Measurements from ENCODE around the gene LIME1. TPM values are rescaled to one million over a fixed set of nuclear protein-coding genes. Genes with fewer than 3 reads are reported as not detected.

Gene LIME1
- total and polyA plus RNA-seq, 7 donors = 1.7 to 5.1 (median 3.1) TPM

- ATAC-seq = no peak
Measured at GRCh38 chr20:63783970-63784369, 47.5 kb downstream of the LIME1 start.

GRCh38 chr20:63785691-63786131 is 49.2 kb downstream of the LIME1 start:
- no peaks in the 10 kb centered on the region for H3K9me3 ChIP-seq
- 69 to 73% (median 69%) methylated on average over 14 of the region's 14 CpGs for WGBS, 3 donors
- intact Hi-C loops (cut with DNase I) = loop anchor here (1.0 to 5.0 kb wide), 2 partner anchors 79 to 187 kb away; no protein-coding TSS in a partner anchor
- no peak for DNase-seq
- H3K4me1 ChIP-seq = no peaks in the 10 kb centered on the region
- TF ChIP-seq CTCF (IDR thresholded peaks at IDR 0.05) = no peak
- H3K27ac ChIP-seq = no peak overlapping the region
- no peak overlapping the region for H3K4me3 ChIP-seq
- no peaks in the 10 kb centered on the region for H3K27me3 ChIP-seq (ENCODE audit: insufficient read depth in 3 of 3, low read length in 2 of 3)
- H3K36me3 ChIP-seq (ENCODE audit: insufficient read depth in 1 of 2, low read depth in 1 of 2) = peaks cover 0 to 13% of the 10 kb centered on the region in 2 donors
- no peak for ATAC-seq

More at GRCh38 chr20:63783970-63784369, 47.5 kb downstream of the LIME1 start:
- 80 to 88% (median 87%) methylated on average over 16 of the region's 16 CpGs for WGBS, 3 donors
- H3K9me3 ChIP-seq = no peaks in the 10 kb centered on the region
- no peaks in the 10 kb centered on the region for H3K36me3 ChIP-seq (ENCODE audit: insufficient read depth in 1 of 2, low read depth in 1 of 2)
- intact Hi-C loops (cut with DNase I) = no loop called here
- DNase-seq = no peak
- no peak for TF ChIP-seq CTCF (IDR thresholded peaks at IDR 0.05)
- H3K27ac ChIP-seq = no peak overlapping the region
- no peaks in the 10 kb centered on the region for H3K27me3 ChIP-seq (ENCODE audit: insufficient read depth in 3 of 3, low read length in 2 of 3)
- no peaks in the 10 kb centered on the region for H3K4me1 ChIP-seq
- H3K4me3 ChIP-seq = no peak overlapping the region

GRCh38 chr20:63787302-63787701 is 50.8 kb downstream of the LIME1 start:
- Histone ChIP-seq H3K4me1 (no peaks in the 10 kb centered on the region), H3K9me3 (no peaks in the 10 kb centered on the region), H3K36me3 (ENCODE audit: insufficient read depth in 1 of 2, low read depth in 1 of 2) (peaks cover 0 to 13% of the 10 kb centered on the region in 2 donors), H3K4me3 (no peak overlapping the region), H3K27me3 (ENCODE audit: insufficient read depth in 3 of 3, low read length in 2 of 3) (no peaks in the 10 kb centered on the region), H3K27ac (no peak overlapping the region)
- intact Hi-C loops (cut with DNase I) = loop anchor here (5.0 kb wide), 1 partner anchor 185 kb away; no protein-coding TSS in a partner anchor
- TF ChIP-seq CTCF (IDR thresholded peaks at IDR 0.05) = no peak
- 71 to 79% (median 75%) methylated on average over 11 of the region's 11 CpGs for WGBS, 3 donors
- DNase-seq (no peak), ATAC-seq (no peak)

GRCh38 chr20:63787749-63788148 is 51.3 kb downstream of the LIME1 start:
- H3K27me3 ChIP-seq (ENCODE audit: insufficient read depth in 3 of 3, low read length in 2 of 3) = no peaks in the 10 kb centered on the region
- intact Hi-C loops (cut with DNase I) = loop anchor here (5.0 kb wide), 1 partner anchor 185 kb away; no protein-coding TSS in a partner anchor
- no peak overlapping the region for H3K4me3 ChIP-seq
- H3K9me3 ChIP-seq = no peaks in the 10 kb centered on the region
- H3K4me1 ChIP-seq = no peaks in the 10 kb centered on the region
- DNase-seq (no peak), ATAC-seq (no peak)
- peaks cover 0 to 13% of the 10 kb centered on the region in 2 donors for H3K36me3 ChIP-seq (ENCODE audit: insufficient read depth in 1 of 2, low read depth in 1 of 2)
- H3K27ac ChIP-seq = no peak overlapping the region
- TF ChIP-seq CTCF (IDR thresholded peaks at IDR 0.05) = no peak
- WGBS, 3 donors = 77 to 89% (median 82%) methylated on average over 13 to 16 of the region's 16 CpGs

Other genes with a start within 250 kb of the LIME1 start
- gene EEF1A2, start 237.6 kb upstream of the LIME1 start, total RNA-seq = 1,000 to 10,000 TPM; 1,781 to 2,126 (median 2,004) TPM
- 1,000 to 10,000 TPM in 2 of 3 donors, 100 to 1,000 TPM in 1; 952 to 1,898 (median 1,229) TPM for gene EEF1A2, start 237.6 kb upstream of the LIME1 start, polyA plus RNA-seq
- gene PPDPF, start 215.9 kb upstream of the LIME1 start, total RNA-seq = 100 to 1,000 TPM; 130 to 198 (median 155) TPM
- 100 to 1,000 TPM; 134 to 158 (median 142) TPM for gene PPDPF, start 215.9 kb upstream of the LIME1 start, polyA plus RNA-seq
- gene PTK6, start 199.3 kb upstream of the LIME1 start, total RNA-seq = under 1 TPM in 1 of 4 donors, not detected in 3; 0.06 TPM
- under 1 TPM in 2 of 3 donors, not detected in 1; 0.04 TPM for gene PTK6, start 199.3 kb upstream of the LIME1 start, polyA plus RNA-seq
- gene SRMS, start 188.9 kb upstream of the LIME1 start, total RNA-seq = not detected
- not detected for gene SRMS, start 188.9 kb upstream of the LIME1 start, polyA plus RNA-seq
- gene FNDC11, start 182.5 kb upstream of the LIME1 start, total RNA-seq = under 1 TPM in 1 of 4 donors, not detected in 3; 0.14 TPM
- under 1 TPM in 2 of 3 donors, not detected in 1; 0.07 to 0.08 TPM for gene FNDC11, start 182.5 kb upstream of the LIME1 start, polyA plus RNA-seq
- 1 to 10 TPM; 3.5 to 8.0 (median 5.4) TPM for gene HELZ2, start 162.4 kb upstream of the LIME1 start, total RNA-seq
- gene HELZ2, start 162.4 kb upstream of the LIME1 start, polyA plus RNA-seq = 1 to 10 TPM in 2 of 3 donors, under 1 TPM in 1; 0.82 to 3.1 (median 1.5) TPM
- 10 to 100 TPM in 1 of 4 donors, 1 to 10 TPM in 3; 5.4 to 10.1 (median 7.8) TPM for gene GMEB2, start 109.6 kb upstream of the LIME1 start, total RNA-seq
- 1 to 10 TPM; 6.9 to 8.7 (median 8.5) TPM for gene GMEB2, start 109.6 kb upstream of the LIME1 start, polyA plus RNA-seq
- 1 to 10 TPM; 2.4 to 3.1 (median 2.7) TPM for gene STMN3, start 83.2 kb upstream of the LIME1 start, total RNA-seq
- gene STMN3, start 83.2 kb upstream of the LIME1 start, polyA plus RNA-seq = 1 to 10 TPM; 1.0 to 2.7 (median 1.2) TPM
- gene RTEL1, start 78.4 kb upstream of the LIME1 start, total RNA-seq = 10 to 100 TPM in 2 of 4 donors, 1 to 10 TPM in 2; 9.2 to 17.5 (median 10.9) TPM
- gene RTEL1, start 78.4 kb upstream of the LIME1 start, polyA plus RNA-seq = 1 to 10 TPM; 5.2 to 7.3 (median 7.1) TPM
- 1 to 10 TPM in 3 of 4 donors, not detected in 1; 1.3 to 2.2 (median 1.6) TPM for gene TNFRSF6B, start 40.0 kb upstream of the LIME1 start, total RNA-seq
- 10 to 100 TPM in 1 of 3 donors, 1 to 10 TPM in 1, under 1 TPM in 1; 0.56 to 16.1 (median 6.1) TPM for gene TNFRSF6B, start 40.0 kb upstream of the LIME1 start, polyA plus RNA-seq
- gene ARFRP1, start 28.7 kb upstream of the LIME1 start, total RNA-seq = 10 to 100 TPM; 22.9 to 38.9 (median 32.6) TPM
- gene ARFRP1, start 28.7 kb upstream of the LIME1 start, polyA plus RNA-seq = 10 to 100 TPM; 31.7 to 74.0 (median 32.4) TPM
- 10 to 100 TPM; 10.7 to 18.2 (median 14.9) TPM for gene ZGPAT, start 28.6 kb upstream of the LIME1 start, total RNA-seq
- 10 to 100 TPM; 28.4 to 54.8 (median 43.6) TPM for gene ZGPAT, start 28.6 kb upstream of the LIME1 start, polyA plus RNA-seq
- gene SLC2A4RG, start 3.1 kb downstream of the LIME1 start, total RNA-seq = 10 to 100 TPM; 40.2 to 79.1 (median 54.7) TPM
- 10 to 100 TPM; 27.1 to 45.5 (median 43.7) TPM for gene SLC2A4RG, start 3.1 kb downstream of the LIME1 start, polyA plus RNA-seq
- gene ZBTB46, start 94.6 kb downstream of the LIME1 start, total RNA-seq = 1 to 10 TPM; 4.5 to 6.4 (median 5.6) TPM
- gene ZBTB46, start 94.6 kb downstream of the LIME1 start, polyA plus RNA-seq = 1 to 10 TPM; 1.3 to 3.1 (median 2.2) TPM
- gene ABHD16B, start 124.8 kb downstream of the LIME1 start, total RNA-seq = not detected
- gene ABHD16B, start 124.8 kb downstream of the LIME1 start, polyA plus RNA-seq = 1 to 10 TPM in 1 of 3 donors, under 1 TPM in 2; 0.04 to 3.2 (median 0.34) TPM
- 10 to 100 TPM; 40.7 to 56.0 (median 55.1) TPM for gene TPD52L2, start 128.6 kb downstream of the LIME1 start, total RNA-seq
- gene TPD52L2, start 128.6 kb downstream of the LIME1 start, polyA plus RNA-seq = 100 to 1,000 TPM in 1 of 3 donors, 10 to 100 TPM in 2; 46.7 to 152 (median 89.7) TPM
- gene DNAJC5, start 158.5 kb downstream of the LIME1 start, total RNA-seq = 10 to 100 TPM; 20.4 to 27.3 (median 23.3) TPM
- 10 to 100 TPM; 13.1 to 33.6 (median 19.7) TPM for gene DNAJC5, start 158.5 kb downstream of the LIME1 start, polyA plus RNA-seq
- gene UCKL1, start 219.8 kb downstream of the LIME1 start, total RNA-seq = 10 to 100 TPM; 23.2 to 37.0 (median 35.5) TPM
- gene UCKL1, start 219.8 kb downstream of the LIME1 start, polyA plus RNA-seq = 10 to 100 TPM; 22.9 to 42.4 (median 40.5) TPM
- 10 to 100 TPM in 3 of 4 donors, 1 to 10 TPM in 1; 10.0 to 14.4 (median 12.4) TPM for gene ZNF512B, start 233.3 kb downstream of the LIME1 start, total RNA-seq
- gene ZNF512B, start 233.3 kb downstream of the LIME1 start, polyA plus RNA-seq = 1 to 10 TPM; 3.3 to 9.1 (median 5.6) TPM
- under 1 TPM; 0.32 to 0.84 (median 0.55) TPM for gene SAMD10, start 243.0 kb downstream of the LIME1 start, total RNA-seq
- gene SAMD10, start 243.0 kb downstream of the LIME1 start, polyA plus RNA-seq = 1 to 10 TPM in 1 of 3 donors, under 1 TPM in 2; 0.44 to 5.5 (median 0.92) TPM
- gene PRPF6, start 244.5 kb downstream of the LIME1 start, total RNA-seq = 10 to 100 TPM; 51.0 to 63.1 (median 59.8) TPM
- gene PRPF6, start 244.5 kb downstream of the LIME1 start, polyA plus RNA-seq = 10 to 100 TPM; 38.8 to 75.4 (median 52.5) TPM